Nephron progenitor cell (in vitro differentiated cells): ENCODE results near the gene RAB11B.
"Not testable (repeated sequence)": the region's sequence is repeated elsewhere in the genome, so short reads cannot be mapped to it uniquely, and the experiment has no call there.

Experiments
- DNase-seq: peaks from one replicate; pipeline ENCODE4 v3.0.0; 2021
- H3K27ac Mint-ChIP-seq: 2 replicates; pipeline ENCODE4 v1.8.0; 2021; ENCODE audit warnings: mild to moderate bottlenecking, moderate library complexity, mixed read lengths
- H3K27me3 Mint-ChIP-seq: 2 replicates; pipeline ENCODE4 v1.8.0; 2021; ENCODE audit warnings: mild to moderate bottlenecking, low read depth, mixed read lengths; ENCODE audit not compliant: poor library complexity
- H3K36me3 Mint-ChIP-seq: 2 replicates; pipeline ENCODE4 v1.8.0; 2021; ENCODE audit warnings: low read depth, mixed read lengths
- H3K4me1 Mint-ChIP-seq: 2 replicates; pipeline ENCODE4 v1.8.0; 2021; ENCODE audit warnings: mixed read lengths
- H3K4me3 Mint-ChIP-seq: 2 replicates; pipeline ENCODE4 v1.8.0; 2021; ENCODE audit warnings: mild to moderate bottlenecking, moderate library complexity, mixed read lengths
- H3K9me3 Mint-ChIP-seq: 2 replicates; pipeline ENCODE4 v1.8.0; 2021; ENCODE audit warnings: mild to moderate bottlenecking, moderate library complexity, mixed read lengths
- TF ChIP-seq, protein P1 (sequence below): fragments of 200-600 bp; sonication (generic); IDR thresholded peaks from 2 replicates; pipeline ENCODE4 v1.5.0; 2021; ENCODE audit warnings: antibody characterized with exemption

RAB11B gene

GRCh38 chr19:8385103-8385502 is 5.1 kb upstream of the RAB11B start:
- not testable (repeated sequence) for H3K27me3 Mint-ChIP-seq, H3K4me3 Mint-ChIP-seq, H3K9me3 Mint-ChIP-seq, H3K27ac Mint-ChIP-seq, DNase-seq
- peaks cover 24% of the 10 kb centered on the region for H3K36me3 Mint-ChIP-seq
- H3K4me1 Mint-ChIP-seq = peaks cover 29% of the 10 kb centered on the region

DNA sequence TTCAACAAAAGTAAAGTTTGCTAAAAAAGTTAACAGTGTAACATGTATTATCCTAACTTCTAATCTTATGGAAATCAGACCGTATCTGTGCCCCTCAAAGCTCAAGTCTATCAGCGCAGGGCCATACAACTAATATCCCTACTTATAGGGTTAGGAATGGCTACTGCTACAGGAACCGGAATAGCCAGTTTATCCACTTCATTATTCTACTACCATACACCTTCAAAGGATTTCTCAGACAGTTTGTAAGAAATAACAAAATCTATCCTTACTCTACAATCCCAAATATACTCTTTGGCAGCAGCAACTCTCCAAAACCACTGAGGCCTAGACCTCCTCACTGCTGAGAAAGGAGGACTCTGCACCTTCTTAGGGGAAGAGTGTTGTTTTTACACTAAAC is 4.6 kb upstream of the RAB11B start:
- H3K27ac Mint-ChIP-seq, H3K9me3 Mint-ChIP-seq: not testable (repeated sequence)

DNA sequence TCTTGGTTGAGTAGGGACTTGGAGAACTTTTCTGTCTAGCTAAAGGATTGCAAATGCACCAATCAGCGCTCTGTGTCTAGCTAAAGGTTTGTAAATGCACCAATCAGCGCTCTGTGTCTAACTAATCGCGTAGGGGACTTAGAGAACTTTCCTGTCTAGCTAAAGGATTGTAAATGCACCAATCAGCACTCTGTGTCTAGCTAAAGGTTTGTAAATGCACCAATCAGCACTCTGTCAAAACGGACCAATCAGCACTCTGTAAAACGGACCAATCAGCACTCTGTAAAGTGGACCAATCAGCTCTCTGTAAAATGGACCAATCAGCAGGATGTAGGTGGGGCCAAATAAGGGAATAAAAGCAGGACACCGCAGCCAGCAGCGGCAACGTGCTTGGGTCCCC is 3.7 kb upstream of the RAB11B start:
- Mint-ChIP-seq H3K4me1 (peaks cover 22% of the 10 kb centered on the region), H3K36me3 (peaks cover 21% of the 10 kb centered on the region)
- H3K27me3 Mint-ChIP-seq, H3K27ac Mint-ChIP-seq, DNase-seq, H3K4me3 Mint-ChIP-seq, H3K9me3 Mint-ChIP-seq: not testable (repeated sequence)

More for the DNA sequence above, 4.6 kb upstream of the RAB11B start:
- H3K4me1 Mint-ChIP-seq = peaks cover 25% of the 10 kb centered on the region
- DNase-seq, H3K27me3 Mint-ChIP-seq, H3K4me3 Mint-ChIP-seq: not testable (repeated sequence)
- peaks cover 21% of the 10 kb centered on the region for H3K36me3 Mint-ChIP-seq

DNA sequence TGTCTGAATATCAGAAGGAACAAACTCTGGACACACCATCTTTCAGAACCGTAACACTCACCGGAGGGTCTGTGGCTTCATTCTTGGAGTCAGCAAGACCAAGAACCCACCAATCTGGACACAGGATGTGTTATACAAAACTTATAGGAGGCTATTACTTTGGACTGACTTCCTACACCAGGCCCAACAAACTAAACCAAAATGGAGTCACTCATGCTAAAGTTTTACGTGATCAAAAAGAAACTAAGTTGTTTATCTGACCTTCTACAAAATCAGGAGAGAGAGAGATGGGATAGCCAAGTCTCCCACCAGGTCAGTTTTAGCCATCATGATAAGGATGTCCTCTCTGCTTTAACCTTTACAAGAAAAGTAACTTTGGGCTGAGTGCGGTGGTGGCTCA is 3.2 kb upstream of the RAB11B start:
- no peak overlapping the region for H3K4me3 Mint-ChIP-seq

DNA sequence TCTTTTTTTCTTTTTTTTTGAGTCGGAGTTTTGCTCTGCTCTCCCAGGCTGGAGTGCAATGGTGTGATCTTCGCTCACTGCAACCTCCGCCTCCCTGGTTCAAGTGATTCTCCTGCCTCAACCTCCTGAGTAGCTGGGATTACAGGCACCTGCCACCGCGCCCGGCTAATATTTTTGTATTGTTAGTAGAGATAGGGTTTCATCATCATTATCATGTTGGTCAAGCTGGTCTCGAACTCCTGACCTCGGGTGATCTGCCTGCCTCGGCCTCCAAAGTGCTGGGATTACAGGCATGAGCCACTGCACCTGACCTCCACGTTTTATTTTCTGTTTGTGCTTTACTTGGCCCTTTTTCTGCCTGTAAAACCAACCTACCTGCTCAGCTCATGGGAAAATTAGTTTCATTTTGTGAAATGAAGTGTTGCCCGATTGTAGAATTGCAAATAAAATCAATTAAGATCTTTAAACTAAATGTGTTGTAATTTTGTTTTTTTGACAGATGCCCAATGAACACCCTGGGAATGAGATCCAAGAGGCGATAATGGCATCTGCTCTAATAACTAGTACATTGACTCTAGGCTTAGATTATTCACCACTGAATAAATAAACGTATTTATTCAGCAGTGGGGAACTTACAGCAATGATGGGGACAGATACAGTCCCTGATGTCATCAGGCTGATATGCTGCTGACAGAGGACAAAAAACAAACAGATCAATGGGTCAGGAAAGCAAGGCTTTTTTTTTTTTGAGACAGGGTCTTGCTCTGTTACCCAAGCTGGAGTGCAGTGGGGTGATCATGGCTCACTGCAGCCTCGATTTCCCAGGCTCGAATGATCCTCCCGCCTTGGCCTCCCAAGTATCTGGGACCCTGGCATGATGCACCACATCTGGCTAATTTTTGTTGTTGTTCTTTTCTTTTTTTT is 2.2 kb upstream of the RAB11B start:
- TF ChIP-seq, protein P1, sequence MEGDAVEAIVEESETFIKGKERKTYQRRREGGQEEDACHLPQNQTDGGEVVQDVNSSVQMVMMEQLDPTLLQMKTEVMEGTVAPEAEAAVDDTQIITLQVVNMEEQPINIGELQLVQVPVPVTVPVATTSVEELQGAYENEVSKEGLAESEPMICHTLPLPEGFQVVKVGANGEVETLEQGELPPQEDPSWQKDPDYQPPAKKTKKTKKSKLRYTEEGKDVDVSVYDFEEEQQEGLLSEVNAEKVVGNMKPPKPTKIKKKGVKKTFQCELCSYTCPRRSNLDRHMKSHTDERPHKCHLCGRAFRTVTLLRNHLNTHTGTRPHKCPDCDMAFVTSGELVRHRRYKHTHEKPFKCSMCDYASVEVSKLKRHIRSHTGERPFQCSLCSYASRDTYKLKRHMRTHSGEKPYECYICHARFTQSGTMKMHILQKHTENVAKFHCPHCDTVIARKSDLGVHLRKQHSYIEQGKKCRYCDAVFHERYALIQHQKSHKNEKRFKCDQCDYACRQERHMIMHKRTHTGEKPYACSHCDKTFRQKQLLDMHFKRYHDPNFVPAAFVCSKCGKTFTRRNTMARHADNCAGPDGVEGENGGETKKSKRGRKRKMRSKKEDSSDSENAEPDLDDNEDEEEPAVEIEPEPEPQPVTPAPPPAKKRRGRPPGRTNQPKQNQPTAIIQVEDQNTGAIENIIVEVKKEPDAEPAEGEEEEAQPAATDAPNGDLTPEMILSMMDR = no peak
- no peak overlapping the region for H3K27ac Mint-ChIP-seq
- H3K36me3 Mint-ChIP-seq = peaks cover 21% of the 10 kb centered on the region
- no peak for DNase-seq
- peaks cover 29% of the 10 kb centered on the region for H3K4me1 Mint-ChIP-seq
- peaks cover 8% of the 10 kb centered on the region for H3K9me3 Mint-ChIP-seq
- H3K27me3 Mint-ChIP-seq = peaks cover 5% of the 10 kb centered on the region
- H3K4me3 Mint-ChIP-seq = peak overlapping the region; percentile 55

More for the DNA sequence above, 3.2 kb upstream of the RAB11B start:
- TF ChIP-seq, protein P1 = no peak
- no peak for DNase-seq
- Mint-ChIP-seq H3K27ac (peak overlapping the region; percentile 39), H3K9me3 (peaks cover 8% of the 10 kb centered on the region), H3K36me3 (peaks cover 21% of the 10 kb centered on the region), H3K4me1 (peaks cover 22% of the 10 kb centered on the region), H3K27me3 (peaks cover 5% of the 10 kb centered on the region)

DNA sequence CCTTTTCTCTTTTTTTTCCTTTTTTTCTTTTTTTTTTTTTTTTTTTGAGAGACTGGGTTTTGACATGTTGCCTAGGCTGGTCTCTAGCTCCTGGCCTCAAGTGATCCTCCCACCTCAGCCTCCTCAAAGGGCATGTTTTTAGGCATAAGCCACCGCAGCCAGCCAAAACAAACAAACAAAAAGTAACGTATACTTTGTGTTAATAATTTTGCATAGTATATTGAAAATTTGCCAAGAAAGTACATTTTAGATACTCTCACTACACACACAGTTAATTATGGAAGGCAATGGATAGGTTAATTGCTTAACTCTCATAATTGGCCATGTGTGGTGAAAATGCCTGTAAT is 1.6 kb upstream of the RAB11B start:
- no peak overlapping the region for H3K27ac Mint-ChIP-seq
- H3K36me3 Mint-ChIP-seq = peaks cover 21% of the 10 kb centered on the region
- H3K27me3 Mint-ChIP-seq = peaks cover 5% of the 10 kb centered on the region
- peaks cover 35% of the 10 kb centered on the region for H3K4me1 Mint-ChIP-seq
- peak overlapping the region; percentile 44 for H3K4me3 Mint-ChIP-seq
- DNase-seq = no peak
- H3K9me3 Mint-ChIP-seq = peaks cover 8% of the 10 kb centered on the region
- TF ChIP-seq, protein P1 = no peak

DNA sequence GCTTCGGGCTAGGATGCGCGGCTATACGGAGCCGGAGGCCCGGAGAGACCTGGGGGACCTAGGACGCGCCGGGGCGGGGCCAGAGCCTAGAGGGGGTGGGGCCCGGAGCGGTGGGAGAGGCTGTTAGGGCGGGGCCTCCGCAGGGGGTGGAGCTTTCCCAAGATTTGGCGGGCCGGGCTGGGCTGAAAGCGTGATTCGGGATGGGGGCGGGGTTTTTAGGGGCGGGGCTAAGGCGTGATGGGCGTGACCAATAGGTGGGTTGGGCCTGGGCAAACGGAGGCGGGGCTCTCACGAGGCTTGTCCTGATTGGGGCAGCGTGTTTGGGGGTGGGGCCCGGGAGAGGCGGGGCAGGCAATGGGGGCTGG is 439 bp downstream of the RAB11B start:
- TF ChIP-seq, protein P1 = no peak
- Mint-ChIP-seq H3K36me3 (peaks cover 21% of the 10 kb centered on the region), H3K27me3 (no peaks in the 10 kb centered on the region), H3K27ac (no peak overlapping the region), H3K9me3 (peaks cover 8% of the 10 kb centered on the region), H3K4me1 (peaks cover 47% of the 10 kb centered on the region), H3K4me3 (peak overlapping the region; percentile 77)
- peak; percentile 99 for DNase-seq
